Measurements from ENCODE around the gene DUSP8.
A peak's percentile ranks its signal among the peaks of the same experiment; 100 is the strongest.

Gene DUSP8

GRCh38 chr11:1532606-1533341 is 39.3 kb downstream of the DUSP8 start:
- Histone ChIP-seq H2BK120ac (ENCODE audit: low read depth, low read length) (no peak overlapping the region), H3K18ac (ENCODE audit: low read length) (no peak overlapping the region), H2AK5ac (ENCODE audit: low read depth, low read length) (no peak overlapping the region), H2BK12ac (ENCODE audit: low read length) (no peak overlapping the region), H3K23ac (ENCODE audit: low read depth, low read length, poor library complexity) (peak overlapping the region; percentile 34), H3K14ac (ENCODE audit: low read length) (peak overlapping the region; percentile 50), H3K4me2 (ENCODE audit: insufficient read depth, low read length, poor library complexity, severe bottlenecking) (no peak overlapping the region), H4K91ac (ENCODE audit: low read depth, low read length, poor library complexity) (no peak overlapping the region), H3K27me3 (ENCODE audit: control insufficient read depth in 3 of 3, insufficient read depth in 3 of 3, low read depth in 1 of 3, low read length in 3 of 3) (peaks cover 0 to 2% (median under 1%) of the 10 kb centered on the region in 3 experiments), H2BK15ac (ENCODE audit: low read length) (no peak overlapping the region), H3K4me3 (ENCODE audit: low read length in 2 of 2) (no peak overlapping the region), H3K36me3 (replicated peaks in 1 of 2; ENCODE audit: control insufficient read depth in 2 of 2, insufficient read depth in 2 of 2, low read length in 2 of 2) (no peaks in the 10 kb centered on the region), H4K8ac (ENCODE audit: low read depth, low read length) (no peak overlapping the region), H2BK5ac (ENCODE audit: low read length) (no peak overlapping the region), H3K4ac (ENCODE audit: low read length) (no peak overlapping the region), H3K9ac (ENCODE audit: low read depth, low read length, poor library complexity) (no peak overlapping the region), H3K27ac (replicated peaks; ENCODE audit: low read length) (peak overlapping the region; percentile 9), H2AFZ (ENCODE audit: low read length) (no peak overlapping the region), H3K4me1 (ENCODE audit: control insufficient read depth in 2 of 2, insufficient read depth in 1 of 2, low read depth in 1 of 2, low read length in 2 of 2) (peaks cover 0 to 1% of the 10 kb centered on the region in 2 donors), H3K9me3 (replicated peaks in 1 of 2; ENCODE audit: control insufficient read depth in 2 of 2, insufficient read depth in 1 of 2, low read depth in 1 of 2, low read length in 2 of 2) (no peaks in the 10 kb centered on the region), H3K79me1 (ENCODE audit: low read depth, low read length) (peaks cover 15% of the 10 kb centered on the region)
- no CpG with 5 or more reads among the region's 20 CpGs for WGBS, 2 donors (ENCODE audit: extremely low coverage in 2 of 2, insufficient read length in 2 of 2, insufficient replicate concordance in 1 of 2)
- DNase-seq (ENCODE audit: low spot score), result no peak

DNA sequence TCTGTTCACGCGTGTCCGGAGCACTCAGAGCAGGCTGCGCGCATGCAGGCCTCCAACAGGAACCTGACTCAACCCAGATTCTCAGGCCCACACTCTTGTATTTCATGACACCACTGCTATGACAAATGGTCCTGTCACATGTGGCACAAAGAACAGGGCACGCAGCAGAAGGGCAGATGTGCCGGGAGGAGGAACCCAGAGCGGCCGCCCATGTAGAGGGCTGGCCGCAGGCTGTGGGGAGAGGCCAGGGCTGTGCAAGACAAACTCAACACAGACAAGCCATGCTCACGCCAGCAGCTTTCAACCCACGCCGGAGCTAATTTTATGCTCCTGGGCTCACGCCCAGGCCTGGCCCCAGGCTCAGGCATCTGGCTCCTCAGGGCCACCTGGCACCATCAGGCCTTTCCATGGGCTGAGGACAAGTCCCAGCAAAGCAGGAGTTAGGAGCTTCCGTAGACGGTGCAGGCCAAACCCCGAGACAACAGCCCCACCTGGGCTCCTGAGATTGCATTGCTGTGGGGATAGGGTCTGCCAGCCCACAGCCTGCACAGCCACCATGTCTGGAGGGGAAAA is 40.0 kb downstream of the DUSP8 start:
- H3K4ac ChIP-seq (ENCODE audit: low read length), result no peak overlapping the region
- H2AK5ac ChIP-seq (ENCODE audit: low read depth, low read length), result no peak overlapping the region
- H4K91ac ChIP-seq (ENCODE audit: low read depth, low read length, poor library complexity), result no peak overlapping the region
- H2BK12ac ChIP-seq (ENCODE audit: low read length), result no peak overlapping the region
- H2AFZ ChIP-seq (ENCODE audit: low read length), result no peak overlapping the region
- no peaks in the 10 kb centered on the region for H3K27me3 ChIP-seq (ENCODE audit: control insufficient read depth in 3 of 3, insufficient read depth in 3 of 3, low read depth in 1 of 3, low read length in 3 of 3)
- H4K8ac ChIP-seq (ENCODE audit: low read depth, low read length), result no peak overlapping the region
- DNase-seq (ENCODE audit: low spot score), result no peak
- no peaks in the 10 kb centered on the region for H3K36me3 ChIP-seq (replicated peaks in 1 of 2; ENCODE audit: control insufficient read depth in 2 of 2, insufficient read depth in 2 of 2, low read length in 2 of 2)
- H3K14ac ChIP-seq (ENCODE audit: low read length), result no peak overlapping the region
- no peak overlapping the region for H3K4me3 ChIP-seq (ENCODE audit: low read length in 2 of 2)
- H3K79me1 ChIP-seq (ENCODE audit: low read depth, low read length), result peaks cover 15% of the 10 kb centered on the region
- H3K4me1 ChIP-seq (ENCODE audit: control insufficient read depth in 2 of 2, insufficient read depth in 1 of 2, low read depth in 1 of 2, low read length in 2 of 2), result peaks cover 0 to 1% of the 10 kb centered on the region in 2 donors
- H2BK15ac ChIP-seq (ENCODE audit: low read length), result no peak overlapping the region
- H3K9me3 ChIP-seq (replicated peaks in 1 of 2; ENCODE audit: control insufficient read depth in 2 of 2, insufficient read depth in 1 of 2, low read depth in 1 of 2, low read length in 2 of 2), result no peaks in the 10 kb centered on the region
- no peak overlapping the region for H3K27ac ChIP-seq (replicated peaks; ENCODE audit: low read length)
- no peak overlapping the region for H2BK120ac ChIP-seq (ENCODE audit: low read depth, low read length)
- H2BK5ac ChIP-seq (ENCODE audit: low read length), result no peak overlapping the region
- no peak overlapping the region for H3K18ac ChIP-seq (ENCODE audit: low read length)
- H3K9ac ChIP-seq (ENCODE audit: low read depth, low read length, poor library complexity), result no peak overlapping the region
- WGBS, 2 donors (ENCODE audit: extremely low coverage in 2 of 2, insufficient read length in 2 of 2, insufficient replicate concordance in 1 of 2), result no CpG with 5 or more reads among the region's 17 CpGs
- H3K4me2 ChIP-seq (ENCODE audit: insufficient read depth, low read length, poor library complexity, severe bottlenecking), result no peak overlapping the region
- no peak overlapping the region for H3K23ac ChIP-seq (ENCODE audit: low read depth, low read length, poor library complexity)

- H3K4me2 ChIP-seq (ENCODE audit: insufficient read depth, low read length, poor library complexity, severe bottlenecking), result no peak overlapping the region
- H3K4me3 ChIP-seq (ENCODE audit: low read length in 2 of 2), result no peak overlapping the region
- no peak overlapping the region for H3K18ac ChIP-seq (ENCODE audit: low read length)
- H3K27ac ChIP-seq (replicated peaks; ENCODE audit: low read length), result no peak overlapping the region
- H3K9me3 ChIP-seq (replicated peaks in 1 of 2; ENCODE audit: control insufficient read depth in 2 of 2, insufficient read depth in 1 of 2, low read depth in 1 of 2, low read length in 2 of 2), result no peaks in the 10 kb centered on the region
- H3K79me1 ChIP-seq (ENCODE audit: low read depth, low read length), result peaks cover 15% of the 10 kb centered on the region
- H3K4ac ChIP-seq (ENCODE audit: low read length), result no peak overlapping the region
- H3K9ac ChIP-seq (ENCODE audit: low read depth, low read length, poor library complexity), result no peak overlapping the region
- H4K91ac ChIP-seq (ENCODE audit: low read depth, low read length, poor library complexity), result no peak overlapping the region
- no peak overlapping the region for H2BK120ac ChIP-seq (ENCODE audit: low read depth, low read length)
- no peak overlapping the region for H2AFZ ChIP-seq (ENCODE audit: low read length)
- peak overlapping the region; percentile 68 for H3K23ac ChIP-seq (ENCODE audit: low read depth, low read length, poor library complexity)
- H2BK12ac ChIP-seq (ENCODE audit: low read length), result no peak overlapping the region
- H3K4me1 ChIP-seq (ENCODE audit: control insufficient read depth in 2 of 2, insufficient read depth in 1 of 2, low read depth in 1 of 2, low read length in 2 of 2), result peaks cover 0 to 1% of the 10 kb centered on the region in 2 donors
- no peak overlapping the region for H3K14ac ChIP-seq (ENCODE audit: low read length)
- no CpG with 5 or more reads among the region's 12 CpGs for WGBS, 2 donors (ENCODE audit: extremely low coverage in 2 of 2, insufficient read length in 2 of 2, insufficient replicate concordance in 1 of 2)
- H2AK5ac ChIP-seq (ENCODE audit: low read depth, low read length), result no peak overlapping the region
- H3K36me3 ChIP-seq (replicated peaks in 1 of 2; ENCODE audit: control insufficient read depth in 2 of 2, insufficient read depth in 2 of 2, low read length in 2 of 2), result no peaks in the 10 kb centered on the region
- peak overlapping the region; percentile 19 for H2BK5ac ChIP-seq (ENCODE audit: low read length)
- no peaks in the 10 kb centered on the region for H3K27me3 ChIP-seq (ENCODE audit: control insufficient read depth in 3 of 3, insufficient read depth in 3 of 3, low read depth in 1 of 3, low read length in 3 of 3)
- H4K8ac ChIP-seq (ENCODE audit: low read depth, low read length), result no peak overlapping the region
- DNase-seq (ENCODE audit: low spot score), result no peak
- no peak overlapping the region for H2BK15ac ChIP-seq (ENCODE audit: low read length)
Observed at GRCh38 chr11:1531449-1532013, 40.5 kb downstream of the DUSP8 start.

GRCh38 chr11:1530686-1531448 is 41.2 kb downstream of the DUSP8 start:
- no peak overlapping the region for H3K27ac ChIP-seq (replicated peaks; ENCODE audit: low read length)
- H3K18ac ChIP-seq (ENCODE audit: low read length), result no peak overlapping the region
- H3K4ac ChIP-seq (ENCODE audit: low read length), result no peak overlapping the region
- H4K91ac ChIP-seq (ENCODE audit: low read depth, low read length, poor library complexity), result no peak overlapping the region
- peak overlapping the region; percentile 19 for H2BK5ac ChIP-seq (ENCODE audit: low read length)
- peak overlapping the region; percentile 68 for H3K23ac ChIP-seq (ENCODE audit: low read depth, low read length, poor library complexity)
- no peak overlapping the region for H2BK15ac ChIP-seq (ENCODE audit: low read length)
- H2BK12ac ChIP-seq (ENCODE audit: low read length), result no peak overlapping the region
- H4K8ac ChIP-seq (ENCODE audit: low read depth, low read length), result no peak overlapping the region
- H3K4me3 ChIP-seq (ENCODE audit: low read length in 2 of 2), result peak overlapping the region in 1 of 2 donors; percentile 9
- H3K14ac ChIP-seq (ENCODE audit: low read length), result no peak overlapping the region
- H2AFZ ChIP-seq (ENCODE audit: low read length), result no peak overlapping the region
- H3K4me2 ChIP-seq (ENCODE audit: insufficient read depth, low read length, poor library complexity, severe bottlenecking), result no peak overlapping the region
- no CpG with 5 or more reads among the region's 19 CpGs for WGBS, 2 donors (ENCODE audit: extremely low coverage in 2 of 2, insufficient read length in 2 of 2, insufficient replicate concordance in 1 of 2)
- no peaks in the 10 kb centered on the region for H3K27me3 ChIP-seq (ENCODE audit: control insufficient read depth in 3 of 3, insufficient read depth in 3 of 3, low read depth in 1 of 3, low read length in 3 of 3)
- peaks cover 15% of the 10 kb centered on the region for H3K79me1 ChIP-seq (ENCODE audit: low read depth, low read length)
- no peaks in the 10 kb centered on the region for H3K9me3 ChIP-seq (replicated peaks in 1 of 2; ENCODE audit: control insufficient read depth in 2 of 2, insufficient read depth in 1 of 2, low read depth in 1 of 2, low read length in 2 of 2)
- no peaks in the 10 kb centered on the region for H3K36me3 ChIP-seq (replicated peaks in 1 of 2; ENCODE audit: control insufficient read depth in 2 of 2, insufficient read depth in 2 of 2, low read length in 2 of 2)
- peaks cover 0 to 1% of the 10 kb centered on the region in 2 donors for H3K4me1 ChIP-seq (ENCODE audit: control insufficient read depth in 2 of 2, insufficient read depth in 1 of 2, low read depth in 1 of 2, low read length in 2 of 2)
- H2AK5ac ChIP-seq (ENCODE audit: low read depth, low read length), result no peak overlapping the region
- no peak overlapping the region for H2BK120ac ChIP-seq (ENCODE audit: low read depth, low read length)
- H3K9ac ChIP-seq (ENCODE audit: low read depth, low read length, poor library complexity), result no peak overlapping the region
- DNase-seq (ENCODE audit: low spot score), result no peak
